Measurements from ENCODE around the gene EZR. TPM values are rescaled to one million over a fixed set of nuclear protein-coding genes. Genes with fewer than 3 reads are reported as not detected.

The EZR gene
- total and polyA plus RNA-seq, 9 of the 15 experiments (the other 6 are each of a cell fraction or from before 2014, with no cell fraction given) = 36.5 to 162 (median 104) TPM

- TF ChIP-seq JUN (IDR thresholded peaks at IDR 0.05; ENCODE audit: borderline replicate concordance, low read depth, low read length) (peak; percentile 94), JUN (CRISPR knock-in tag; IDR thresholded peaks at IDR 0.05; ENCODE audit: borderline replicate concordance) (peak; percentile 80; the same call in 1 of the 2 replicates), RNF2 (IDR thresholded peaks at IDR 0.05) (no peak; the same call in 1 of the 2 replicates), BRD9 (IDR thresholded peaks at IDR 0.05; ENCODE audit: low read depth, partially characterized antibody) (no peak), SMARCA4 (IDR thresholded peaks at IDR 0.05) (peak; percentile 93), KDM2B (CRISPR knock-in tag; IDR thresholded peaks at IDR 0.05) (no peak), FOXO4 (CRISPR knock-in tag; IDR thresholded peaks at IDR 0.05) (no peak), MBD2 (IDR thresholded peaks at IDR 0.05; ENCODE audit: borderline replicate concordance, low read depth) (no peak), CEBPG (CRISPR knock-in tag; IDR thresholded peaks at IDR 0.05) (no peak), CEBPG (tag; conservative IDR thresholded peaks at IDR 0.05 in 1 of 2, IDR thresholded peaks at IDR 0.05 in 1 of 2) (peak in 1 of 2 experiments; percentile 12; a peak in 2 of 4 replicates), ZNF75A (CRISPR knock-in tag; IDR thresholded peaks at IDR 0.05) (no peak), CREB5 (CRISPR knock-in tag; IDR thresholded peaks at IDR 0.05) (no peak), HMBOX1 (IDR thresholded peaks at IDR 0.05) (no peak), ZNF436 (CRISPR knock-in tag; IDR thresholded peaks at IDR 0.05) (no peak), ZBTB1 (CRISPR knock-in tag; IDR thresholded peaks at IDR 0.05; ENCODE audit: borderline replicate concordance, low read depth) (no peak), ZFP30 (CRISPR knock-in tag; IDR thresholded peaks at IDR 0.05; ENCODE audit: borderline replicate concordance) (no peak), CTBP1 (IDR thresholded peaks at IDR 0.05; ENCODE audit: borderline replicate concordance) (peak; percentile 36; the same call in 1 of the 2 replicates), MAX (CRISPR knock-in tag; IDR thresholded peaks at IDR 0.05) (peak; percentile 55), HMGN3 (IDR thresholded peaks at IDR 0.05; ENCODE audit: borderline replicate concordance, extremely low read depth, insufficient read length, low read depth, low read length) (no peak), PTRF (tag; IDR thresholded peaks at IDR 0.05) (no peak), EP300 (IDR thresholded peaks at IDR 0.05; ENCODE audit: low read length) (peak; percentile 68), ZFX (CRISPR knock-in tag; IDR thresholded peaks at IDR 0.05) (no peak), ZNF511 (CRISPR knock-in tag; IDR thresholded peaks at IDR 0.05) (no peak)
Measured at GRCh38 chr6:158849899-158850806, 31.0 kb upstream of the EZR start (continued).
